CD14-positive monocyte (primary cell): ENCODE measurements around the gene PDGFA. TPM values are rescaled to one million over a fixed set of nuclear protein-coding genes. Genes with fewer than 3 reads are reported as not detected.

Experiments
- DNase-seq, 3 donors: peaks; one replicate each; pipeline ENCODE4 v3.0.0-alpha.2; 2011 to 2022
- H2AFZ ChIP-seq: 2 replicates; pipeline ENCODE4 v1.6.0; 2012; ENCODE audit warnings: mild to moderate bottlenecking, low read depth, low read length, inconsistent platforms; ENCODE audit not compliant: insufficient read depth, poor library complexity, severe bottlenecking
- H3K27ac ChIP-seq, 2 donors: 1 replicate in 1 of 2; 2 replicates in 1 of 2; pipeline ENCODE4 v1.5.1; 2012 to 2013; ENCODE audit warnings: low read length in 2 of 2, control low read depth in 1 of 2, inconsistent platforms in 1 of 2, low read depth in 1 of 2, mild to moderate bottlenecking in 1 of 2
- H3K27me3 ChIP-seq, 2 donors: one replicate each; pipeline versions ENCODE4 v1.6.0 to v1.6.1; 2011 to 2013; ENCODE audit warnings: low read length in 2 of 2; ENCODE audit not compliant: control insufficient read depth in 2 of 2, insufficient read depth in 2 of 2
- H3K36me3 ChIP-seq, 2 donors: replicated peaks in 1 of 2; 1 replicate in 1 of 2; 2 replicates in 1 of 2; pipeline versions ENCODE4 v1.5.1 to v1.6.1; 2012 to 2013; ENCODE audit warnings: low read length in 2 of 2, control low read depth in 1 of 2, inconsistent platforms in 1 of 2, mild to moderate bottlenecking in 1 of 2; ENCODE audit not compliant: insufficient read depth in 2 of 2, control insufficient read depth in 1 of 2
- H3K4me1 ChIP-seq, 2 donors: 1 replicate in 1 of 2; 2 replicates in 1 of 2; pipeline versions ENCODE4 v1.5.1 to v1.6.1; 2012 to 2013; ENCODE audit warnings: low read length in 2 of 2, control low read depth in 1 of 2, inconsistent platforms in 1 of 2, mild to moderate bottlenecking in 1 of 2, moderate library complexity in 1 of 2; ENCODE audit not compliant: insufficient read depth in 2 of 2, control insufficient read depth in 1 of 2
- H3K4me2 ChIP-seq: replicated peaks from 2 replicates; pipeline ENCODE3; 2012; ENCODE audit warnings: low read length, moderate library complexity, mild to moderate bottlenecking; ENCODE audit not compliant: poor library complexity, severe bottlenecking; ENCODE audit errors: extremely low read depth
- H3K4me3 ChIP-seq, 3 experiments: fragments of 200-600 bp in 1 of 3; sonication (generic) in 1 of 3; replicated peaks in 1 of 3; 1 replicate in 2 of 3; 2 replicates in 1 of 3; pipeline ENCODE4 v1.5.1; 2011 to 2013; ENCODE audit warnings: low read length in 3 of 3, mild to moderate bottlenecking in 3 of 3, control low read depth in 2 of 3, low read depth in 2 of 3, inconsistent platforms in 1 of 3, moderate library complexity in 1 of 3
- H3K79me2 ChIP-seq: 2 replicates; pipeline ENCODE4 v1.6.0; 2012; ENCODE audit warnings: mild to moderate bottlenecking, control low read depth, inconsistent platforms, low read length, moderate library complexity; ENCODE audit not compliant: insufficient read depth
- H3K9ac ChIP-seq: 2 replicates; pipeline ENCODE4 v1.6.0; 2017; ENCODE audit warnings: low read length, mild to moderate bottlenecking; ENCODE audit not compliant: insufficient read depth, poor library complexity, severe bottlenecking
- H3K9me3 ChIP-seq, 2 donors: replicated peaks in 1 of 2; 1 replicate in 1 of 2; 2 replicates in 1 of 2; pipeline versions ENCODE4 v1.5.1 to v1.6.1; 2012 to 2013; ENCODE audit warnings: low read length in 2 of 2, control low read depth in 1 of 2; ENCODE audit not compliant: control insufficient read depth in 1 of 2, insufficient read depth in 1 of 2
- H4K20me1 ChIP-seq: 2 replicates; pipeline ENCODE4 v1.6.0; 2012; ENCODE audit warnings: mild to moderate bottlenecking, low read length, control low read depth, moderate library complexity; ENCODE audit not compliant: insufficient read depth
- H3K27ac Mint-ChIP-seq, 7 donors: one replicate each; pipeline ENCODE4 v1.8.0; 2020; ENCODE audit warnings: mild to moderate bottlenecking in 7 of 7, mixed read lengths in 7 of 7, moderate library complexity in 6 of 7, inconsistent platforms in 2 of 7
- H3K27me3 Mint-ChIP-seq, 3 donors: one replicate each; pipeline ENCODE4 v1.8.0; 2021 to 2022; ENCODE audit warnings: low read depth in 3 of 3, mild to moderate bottlenecking in 3 of 3, mixed read lengths in 3 of 3, moderate library complexity in 3 of 3, inconsistent platforms in 1 of 3
- H3K36me3 Mint-ChIP-seq, 2 donors: one replicate each; pipeline ENCODE4 v1.8.0; 2020; ENCODE audit warnings: mixed read lengths in 2 of 2, inconsistent platforms in 1 of 2, mild to moderate bottlenecking in 1 of 2
- H3K4me1 Mint-ChIP-seq: one replicate; pipeline ENCODE4 v1.8.0; 2020; ENCODE audit warnings: mild to moderate bottlenecking, mixed read lengths
- H3K4me3 Mint-ChIP-seq, 2 donors: one replicate each; pipeline ENCODE4 v1.8.0; 2020; ENCODE audit warnings: mild to moderate bottlenecking in 2 of 2, mixed read lengths in 2 of 2, moderate library complexity in 1 of 2
- H3K9me3 Mint-ChIP-seq, 7 donors: one replicate each; pipeline ENCODE4 v1.8.0; 2020 to 2022; ENCODE audit warnings: mixed read lengths in 7 of 7, mild to moderate bottlenecking in 6 of 7, moderate library complexity in 6 of 7, inconsistent platforms in 2 of 7
- WGBS: methylation state at CpG from one replicate; pipeline ENCODE4 v1.1.5; 2013; ENCODE audit warnings: missing lambda C conversion rate; ENCODE audit not compliant: insufficient coverage; 5-methylcytosine and 5-hydroxymethylcytosine counted together
- intact Hi-C, 2 donors: fragments of 100-400 bp; cut with micrococcal nuclease; formaldehyde crosslinking; loops; one replicate each; pipeline versions ENCODE4 v1.15.0 to v1.15.1; 2023
- polyA plus RNA-seq, 3 donors: library from polyadenylated mRNA; depleted of rRNA in 1 of 3; unstranded in 2 of 3; stranded (reverse) in 1 of 3; fragments of 300-500 nt in 2 of 3; fragments of >200 nt in 1 of 3; fragmentation: Illumina TruSeq in 2 of 3; gene quantifications; 1 replicate in 2 of 3; 2 replicates in 1 of 3; pipeline ENCODE4 v1.2.3, GENCODE V29; 2012 to 2021
- TF ChIP-seq, protein P1 (sequence below): fragments of 200-600 bp; IDR thresholded peaks from one replicate; pipeline ENCODE4 v1.8.0; 2022; ENCODE audit warnings: antibody characterized with exemption, mild to moderate bottlenecking

Gene PDGFA
- polyA plus RNA-seq, 3 donors = 0.29 TPM; not detected in 2

DNA sequence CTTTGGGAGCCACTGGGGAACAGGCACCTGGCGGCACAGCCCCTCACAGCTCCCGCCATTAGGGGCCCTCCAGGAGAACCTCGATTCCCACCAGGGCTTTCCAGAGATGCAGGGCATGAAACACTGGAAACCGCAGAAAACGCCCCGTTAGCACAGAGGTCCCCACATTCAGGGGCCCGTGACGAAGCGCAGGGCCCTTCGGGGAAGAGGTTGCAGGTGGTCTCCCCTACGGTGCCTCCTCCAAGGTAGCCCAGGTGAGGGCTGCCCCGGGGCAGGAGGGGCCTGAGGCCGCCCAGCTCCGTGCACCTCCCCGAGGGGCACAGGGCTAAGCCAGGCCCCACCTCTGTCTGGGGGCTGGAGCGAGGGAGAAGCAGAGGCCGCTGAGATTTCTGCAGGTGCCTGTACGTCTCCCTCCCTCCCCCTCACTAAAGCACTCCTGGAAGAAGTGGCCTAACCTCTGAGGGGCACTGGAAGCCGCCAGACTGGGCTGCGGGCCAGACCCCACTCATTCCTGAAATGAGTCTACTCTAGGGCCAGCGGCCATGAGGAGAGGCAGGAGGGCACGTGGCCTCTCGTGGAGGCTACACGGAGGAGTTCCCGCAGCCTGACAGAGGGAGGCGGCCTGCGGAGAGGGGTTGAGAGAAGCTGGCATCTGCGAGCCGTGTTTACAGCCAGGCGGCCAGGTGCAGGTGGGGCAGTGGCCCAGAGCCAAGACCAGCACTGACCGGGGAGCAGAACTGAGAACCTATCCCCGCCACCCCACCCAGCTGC is 6.9 kb downstream of the PDGFA start:
- peaks cover 11 to 31% of the 10 kb centered on the region in 2 donors for H3K27me3 ChIP-seq
- TF ChIP-seq, protein P1, sequence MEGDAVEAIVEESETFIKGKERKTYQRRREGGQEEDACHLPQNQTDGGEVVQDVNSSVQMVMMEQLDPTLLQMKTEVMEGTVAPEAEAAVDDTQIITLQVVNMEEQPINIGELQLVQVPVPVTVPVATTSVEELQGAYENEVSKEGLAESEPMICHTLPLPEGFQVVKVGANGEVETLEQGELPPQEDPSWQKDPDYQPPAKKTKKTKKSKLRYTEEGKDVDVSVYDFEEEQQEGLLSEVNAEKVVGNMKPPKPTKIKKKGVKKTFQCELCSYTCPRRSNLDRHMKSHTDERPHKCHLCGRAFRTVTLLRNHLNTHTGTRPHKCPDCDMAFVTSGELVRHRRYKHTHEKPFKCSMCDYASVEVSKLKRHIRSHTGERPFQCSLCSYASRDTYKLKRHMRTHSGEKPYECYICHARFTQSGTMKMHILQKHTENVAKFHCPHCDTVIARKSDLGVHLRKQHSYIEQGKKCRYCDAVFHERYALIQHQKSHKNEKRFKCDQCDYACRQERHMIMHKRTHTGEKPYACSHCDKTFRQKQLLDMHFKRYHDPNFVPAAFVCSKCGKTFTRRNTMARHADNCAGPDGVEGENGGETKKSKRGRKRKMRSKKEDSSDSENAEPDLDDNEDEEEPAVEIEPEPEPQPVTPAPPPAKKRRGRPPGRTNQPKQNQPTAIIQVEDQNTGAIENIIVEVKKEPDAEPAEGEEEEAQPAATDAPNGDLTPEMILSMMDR = no peak
- H2AFZ ChIP-seq = no peak overlapping the region
- no peaks in the 10 kb centered on the region for H3K36me3 ChIP-seq
- peak overlapping the region in 1 of 2 donors; percentile 16 for H3K4me3 Mint-ChIP-seq
- no peak overlapping the region for H3K4me2 ChIP-seq
- intact Hi-C loops = no loop called here
- H4K20me1 ChIP-seq = no peaks in the 10 kb centered on the region
- H3K9me3 ChIP-seq = peaks cover 0 to 5% of the 10 kb centered on the region in 2 donors
- DNase-seq = no peak
- peaks cover 25 to 37% (median 35%) of the 10 kb centered on the region in 3 donors for H3K27me3 Mint-ChIP-seq
- H3K27ac Mint-ChIP-seq = no peak overlapping the region
- no peaks in the 10 kb centered on the region for H3K4me1 ChIP-seq
- H3K79me2 ChIP-seq = no peaks in the 10 kb centered on the region
- H3K9me3 Mint-ChIP-seq = peaks cover 0 to 4% (median 0%) of the 10 kb centered on the region in 7 donors
- H3K36me3 Mint-ChIP-seq = no peaks in the 10 kb centered on the region
- WGBS = 90% methylated on average over 29 of the region's 32 CpGs
- H3K4me1 Mint-ChIP-seq = peaks cover 2% of the 10 kb centered on the region
- no peak overlapping the region for H3K27ac ChIP-seq
- no peak overlapping the region for H3K9ac ChIP-seq
- no peak overlapping the region for H3K4me3 ChIP-seq

DNA sequence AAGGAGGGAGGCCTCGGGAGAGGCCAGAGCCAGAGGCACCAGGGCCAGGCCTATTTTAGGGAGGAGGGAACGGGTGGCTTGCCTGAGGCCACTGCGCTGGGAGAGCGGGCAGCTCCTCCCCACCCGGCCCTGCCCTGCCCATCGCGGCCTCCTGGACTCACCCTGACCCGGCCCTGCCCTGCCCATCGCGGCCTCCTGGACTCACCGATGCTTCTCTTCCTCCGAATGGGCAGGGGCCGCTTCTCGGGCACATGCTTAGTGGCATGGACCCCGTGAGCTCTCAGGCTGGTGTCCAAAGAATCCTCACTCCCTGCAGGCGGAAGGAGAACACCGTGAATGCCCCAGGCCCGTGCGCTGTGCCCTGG is 7.5 kb downstream of the PDGFA start:
- Histone ChIP-seq H4K20me1 (no peaks in the 10 kb centered on the region), H3K27me3 (peaks cover 8 to 26% of the 10 kb centered on the region in 2 donors), H3K9ac (no peak overlapping the region), H2AFZ (no peak overlapping the region), H3K79me2 (no peaks in the 10 kb centered on the region), H3K36me3 (no peaks in the 10 kb centered on the region), H3K4me3 (no peak overlapping the region), H3K4me2 (no peak overlapping the region), H3K4me1 (no peaks in the 10 kb centered on the region), H3K27ac (no peak overlapping the region), H3K9me3 (peaks cover 0 to 5% of the 10 kb centered on the region in 2 donors)
- Mint-ChIP-seq H3K27ac (no peak overlapping the region), H3K4me1 (no peaks in the 10 kb centered on the region), H3K27me3 (peaks cover 24 to 33% (median 32%) of the 10 kb centered on the region in 3 donors), H3K9me3 (peaks cover 0 to 2% (median 0%) of the 10 kb centered on the region in 7 donors), H3K36me3 (no peaks in the 10 kb centered on the region), H3K4me3 (no peak overlapping the region)
- no peak for DNase-seq
- WGBS = 97% methylated on average over 18 of the region's 19 CpGs
- intact Hi-C loops = no loop called here
- TF ChIP-seq, protein P1 = no peak
